Peyer's patch (tissue), 4 donors: ENCODE measurements around the gene DAPK1. TPM values are rescaled to one million over a fixed set of nuclear protein-coding genes. Genes with fewer than 3 reads are reported as not detected.

Source experiments
- DNase-seq, 3 donors: peaks; one replicate each; pipeline ENCODE4 v3.0.0-alpha.2; 2017 to 2019
- H3K27ac ChIP-seq, 4 donors: fragments of 200-600 bp; sonication (generic); one replicate each; pipeline ENCODE4 v1.5.1; 2016 to 2019
- H3K27me3 ChIP-seq, 2 donors: fragments of 200-600 bp; sonication (generic); one replicate each; pipeline ENCODE4 v1.5.1; 2019
- H3K36me3 ChIP-seq, 3 donors: fragments of 200-600 bp; sonication (generic); one replicate each; pipeline ENCODE4 v1.5.1; 2016 to 2019
- H3K4me1 ChIP-seq, 4 donors: fragments of 200-600 bp; sonication (generic); one replicate each; pipeline ENCODE4 v1.5.1; 2016 to 2019
- H3K4me3 ChIP-seq, 4 donors: fragments of 200-600 bp; sonication (generic); 1 replicate in 3 of 4; 2 replicates in 1 of 4; pipeline ENCODE4 v1.5.1; 2016 to 2019; ENCODE audit warnings: mild to moderate bottlenecking in 1 of 4
- H3K9me3 ChIP-seq, 4 donors: fragments of 200-600 bp; sonication (generic); one replicate each; pipeline ENCODE4 v1.5.1; 2016 to 2019; ENCODE audit warnings: mild to moderate bottlenecking in 1 of 4
- POLR2A ChIP-seq, 2 donors: fragments of 450-650 bp; IDR thresholded peaks; one replicate each; pipeline ENCODE4 v1.5.1; 2017; ENCODE audit warnings: antibody characterized with exemption in 2 of 2, mild to moderate bottlenecking in 2 of 2, moderate library complexity in 2 of 2
- total RNA-seq, 4 donors: library from RNA; depleted of rRNA; stranded (reverse); fragments of >200 nt; gene quantifications; one replicate each; pipeline ENCODE4 v1.1.0, GENCODE V29; 2016
- TF ChIP-seq, protein P1 (sequence below), 6 experiments: fragments of 450-650 bp in 4 of 6; fragments of 200-600 bp in 2 of 6; sonication (generic) in 1 of 6; IDR thresholded peaks; one replicate each; pipeline ENCODE4 v1.5.1; 2017 to 2019; ENCODE audit warnings: antibody characterized with exemption in 6 of 6, mild to moderate bottlenecking in 3 of 6, moderate library complexity in 1 of 6

Gene DAPK1
- total RNA-seq, 4 donors from 2014 or later: 45.4 to 96.4 (median 77.2) TPM

DNA sequence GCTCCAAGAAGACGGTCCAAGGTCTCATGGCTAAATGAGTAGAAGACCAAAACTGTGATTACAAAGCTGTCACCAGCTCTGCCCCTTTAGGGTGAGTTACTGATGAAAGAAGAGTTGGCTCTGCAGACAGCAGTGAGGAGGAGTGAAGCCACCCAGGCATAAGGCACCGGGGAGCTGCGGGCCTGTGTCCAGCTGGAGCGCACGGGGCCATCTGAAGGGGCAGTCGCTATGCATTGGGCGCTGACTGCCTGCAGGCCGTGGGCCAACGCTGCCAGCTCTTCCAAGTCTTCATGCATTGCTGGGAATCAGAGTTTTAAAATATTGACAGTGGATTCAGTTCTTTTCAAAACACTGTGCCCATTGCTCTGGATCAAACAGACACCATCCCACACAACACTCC, 70.3 kb downstream of the DAPK1 start:
- no peak for DNase-seq
- Histone ChIP-seq H3K4me1 (peaks cover 0 to 53% (median 7%) of the 10 kb centered on the region in 4 donors), H3K36me3 (no peaks in the 10 kb centered on the region), H3K4me3 (no peak overlapping the region), H3K9me3 (no peaks in the 10 kb centered on the region), H3K27me3 (no peaks in the 10 kb centered on the region), H3K27ac (no peak overlapping the region)
- TF ChIP-seq POLR2A (IDR thresholded peaks at IDR 0.05): no peak
- TF ChIP-seq, protein P1, sequence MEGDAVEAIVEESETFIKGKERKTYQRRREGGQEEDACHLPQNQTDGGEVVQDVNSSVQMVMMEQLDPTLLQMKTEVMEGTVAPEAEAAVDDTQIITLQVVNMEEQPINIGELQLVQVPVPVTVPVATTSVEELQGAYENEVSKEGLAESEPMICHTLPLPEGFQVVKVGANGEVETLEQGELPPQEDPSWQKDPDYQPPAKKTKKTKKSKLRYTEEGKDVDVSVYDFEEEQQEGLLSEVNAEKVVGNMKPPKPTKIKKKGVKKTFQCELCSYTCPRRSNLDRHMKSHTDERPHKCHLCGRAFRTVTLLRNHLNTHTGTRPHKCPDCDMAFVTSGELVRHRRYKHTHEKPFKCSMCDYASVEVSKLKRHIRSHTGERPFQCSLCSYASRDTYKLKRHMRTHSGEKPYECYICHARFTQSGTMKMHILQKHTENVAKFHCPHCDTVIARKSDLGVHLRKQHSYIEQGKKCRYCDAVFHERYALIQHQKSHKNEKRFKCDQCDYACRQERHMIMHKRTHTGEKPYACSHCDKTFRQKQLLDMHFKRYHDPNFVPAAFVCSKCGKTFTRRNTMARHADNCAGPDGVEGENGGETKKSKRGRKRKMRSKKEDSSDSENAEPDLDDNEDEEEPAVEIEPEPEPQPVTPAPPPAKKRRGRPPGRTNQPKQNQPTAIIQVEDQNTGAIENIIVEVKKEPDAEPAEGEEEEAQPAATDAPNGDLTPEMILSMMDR (IDR thresholded peaks at IDR 0.05): no peak

GRCh38 chr9:87568401-87568800, 70.7 kb downstream of the DAPK1 start:
- Histone ChIP-seq H3K27me3 (no peaks in the 10 kb centered on the region), H3K4me1 (peaks cover 0 to 57% (median 7%) of the 10 kb centered on the region in 4 donors), H3K36me3 (no peaks in the 10 kb centered on the region), H3K27ac (peak overlapping the region in 2 of 4 donors; percentile 71 to 80), H3K9me3 (no peaks in the 10 kb centered on the region), H3K4me3 (no peak overlapping the region)
- DNase-seq: no peak
- TF ChIP-seq POLR2A (IDR thresholded peaks at IDR 0.05): no peak

GRCh38 chr9:87569008-87569509, 71.4 kb downstream of the DAPK1 start:
- H3K27me3 ChIP-seq: no peaks in the 10 kb centered on the region
- peak overlapping the region in 2 of 4 donors; percentile 71 to 80 for H3K27ac ChIP-seq
- peaks cover 0 to 59% (median 7%) of the 10 kb centered on the region in 4 donors for H3K4me1 ChIP-seq
- peak in 2 of 3 donors; percentile 78 to 87 for DNase-seq
- H3K36me3 ChIP-seq: no peaks in the 10 kb centered on the region
- H3K4me3 ChIP-seq: no peak overlapping the region
- H3K9me3 ChIP-seq: no peaks in the 10 kb centered on the region
- TF ChIP-seq, protein P1 (IDR thresholded peaks at IDR 0.05): peak in 3 of 6 experiments; percentile 10 to 22 (median 21)
- no peak for TF ChIP-seq POLR2A (IDR thresholded peaks at IDR 0.05)

- Histone ChIP-seq H3K4me1 (peaks cover 0 to 62% (median 7%) of the 10 kb centered on the region in 4 donors), H3K27ac (peak overlapping the region in 2 of 4 donors; percentile 71 to 80), H3K4me3 (no peak overlapping the region), H3K9me3 (no peaks in the 10 kb centered on the region), H3K27me3 (no peaks in the 10 kb centered on the region), H3K36me3 (no peaks in the 10 kb centered on the region)
- no peak for DNase-seq
- TF ChIP-seq POLR2A (IDR thresholded peaks at IDR 0.05): no peak
- TF ChIP-seq, protein P1 (IDR thresholded peaks at IDR 0.05): no peak
These were observed 71.9 kb downstream of the DAPK1 start for GRCh38 chr9:87569518-87569917.

GRCh38 chr9:87570000-87570908, 72.6 kb downstream of the DAPK1 start:
- peaks cover 0 to 62% (median 7%) of the 10 kb centered on the region in 4 donors for H3K4me1 ChIP-seq
- no peak for DNase-seq

More at GRCh38 chr9:87570000-87570908, 72.6 kb downstream of the DAPK1 start:
- H3K27me3 ChIP-seq: no peaks in the 10 kb centered on the region
- H3K4me3 ChIP-seq: no peak overlapping the region
- H3K36me3 ChIP-seq: no peaks in the 10 kb centered on the region
- no peaks in the 10 kb centered on the region for H3K9me3 ChIP-seq
- TF ChIP-seq POLR2A (IDR thresholded peaks at IDR 0.05): no peak
- TF ChIP-seq, protein P1 (IDR thresholded peaks at IDR 0.05): no peak
- peak overlapping the region in 3 of 4 donors; percentile 17 to 80 (median 71) for H3K27ac ChIP-seq
